ENCODE measurements around the gene DMD. TPM values are rescaled to one million over a fixed set of nuclear protein-coding genes. Genes with fewer than 3 reads are reported as not detected.

Gene DMD
- total and polyA plus RNA-seq, 8 donors = 6.8 to 117 (median 44.2) TPM

- no peak overlapping the region for H3K4me3 ChIP-seq
- whole genome bisulfite sequencing, 5 donors = 65 to 90% (median 80%) methylated on average over 2 of the region's 2 CpGs
- no peaks in the 10 kb centered on the region for H3K9me3 ChIP-seq
- TF ChIP-seq POLR2A (IDR thresholded peaks at IDR 0.05) = no peak
- TF ChIP-seq EP300 (IDR thresholded peaks at IDR 0.05) = no peak
- no peak for TF ChIP-seq POLR2AphosphoS5 (IDR thresholded peaks at IDR 0.05)
- no peak for TF ChIP-seq CTCF (IDR thresholded peaks at IDR 0.05)
- peaks cover 0 to under 1% (median 0%) of the 10 kb centered on the region in 4 donors for H3K4me1 ChIP-seq
- intact Hi-C loops (cut with DNase I; ENCODE audit: low total_unique reads) = no loop called here
- H3K27ac ChIP-seq = no peak overlapping the region
- DNase-seq = no peak
- no peaks in the 10 kb centered on the region for H3K27me3 ChIP-seq
- H3K36me3 ChIP-seq = peaks cover 0 to 7% (median 0%) of the 10 kb centered on the region in 4 donors
These were observed 2040.6 kb downstream of the DMD start for GRCh38 chrX:31170792-31171191.

GRCh38 chrX:31168551-31168950 lies 2042.8 kb downstream of the DMD start:
- Histone ChIP-seq H3K27me3 (no peaks in the 10 kb centered on the region), H3K4me1 (peaks cover 0 to 9% (median 0%) of the 10 kb centered on the region in 4 donors), H3K36me3 (peaks cover 0 to 7% (median 0%) of the 10 kb centered on the region in 4 donors), H3K9me3 (no peaks in the 10 kb centered on the region), H3K27ac (no peak overlapping the region), H3K4me3 (no peak overlapping the region)
- 75 to 100% (median 88%) methylated on average over 2 of the region's 2 CpGs for WGBS, 5 donors
- TF ChIP-seq POLR2AphosphoS5 (IDR thresholded peaks at IDR 0.05) (no peak), EP300 (IDR thresholded peaks at IDR 0.05) (no peak), POLR2A (IDR thresholded peaks at IDR 0.05) (no peak), CTCF (IDR thresholded peaks at IDR 0.05) (no peak)
- DNase-seq = no peak
- intact Hi-C loops (cut with DNase I; ENCODE audit: low total_unique reads) = no loop called here

GRCh38 chrX:31166832-31167231 lies 2044.5 kb downstream of the DMD start:
- no peak overlapping the region for H3K4me3 ChIP-seq
- H3K27me3 ChIP-seq = no peaks in the 10 kb centered on the region
- no peaks in the 10 kb centered on the region for H3K9me3 ChIP-seq
- no peak overlapping the region for H3K27ac ChIP-seq
- WGBS, 5 donors = 58 to 85% (median 77%) methylated on average over 5 of the region's 5 CpGs
- TF ChIP-seq POLR2A (IDR thresholded peaks at IDR 0.05) (no peak), CTCF (IDR thresholded peaks at IDR 0.05) (no peak), EP300 (IDR thresholded peaks at IDR 0.05) (no peak), POLR2AphosphoS5 (IDR thresholded peaks at IDR 0.05) (no peak)
- no peak for DNase-seq
- intact Hi-C loops (cut with DNase I; ENCODE audit: low total_unique reads) = no loop called here
- peaks cover 0 to 7% (median 0%) of the 10 kb centered on the region in 4 donors for H3K36me3 ChIP-seq
- H3K4me1 ChIP-seq = peaks cover 0 to 9% (median 0%) of the 10 kb centered on the region in 4 donors

- H3K36me3 ChIP-seq = peaks cover 0 to 7% (median 0%) of the 10 kb centered on the region in 4 donors
- H3K4me1 ChIP-seq = peaks cover 0 to 9% (median 0%) of the 10 kb centered on the region in 4 donors
- intact Hi-C loops (cut with DNase I; ENCODE audit: low total_unique reads) = no loop called here
- no peaks in the 10 kb centered on the region for H3K9me3 ChIP-seq
- 83 to 94% (median 90%) methylated on average over 5 of the region's 5 CpGs for WGBS, 5 donors
- TF ChIP-seq CTCF (IDR thresholded peaks at IDR 0.05) (no peak), POLR2AphosphoS5 (IDR thresholded peaks at IDR 0.05) (no peak), EP300 (IDR thresholded peaks at IDR 0.05) (no peak), POLR2A (IDR thresholded peaks at IDR 0.05) (no peak)
- H3K27me3 ChIP-seq = no peaks in the 10 kb centered on the region
- no peak overlapping the region for H3K27ac ChIP-seq
- no peak overlapping the region for H3K4me3 ChIP-seq
- no peak for DNase-seq
These were observed 2044.9 kb downstream of the DMD start for GRCh38 chrX:31166416-31166815.
